IMR-90 (cell line): Measurements from ENCODE around the gene HS6ST3. TPM values are rescaled to one million over a fixed set of nuclear protein-coding genes. Genes with fewer than 3 reads are reported as not detected.

Experiments
- ATAC-seq: fragments of 200-7000 bp; cut with Tn5 transposase; 2 replicates; pipeline ENCODE4 v1.9.1; 2020; ENCODE audit warnings: low read depth, mild to moderate bottlenecking, moderate library complexity
- BruUV-seq: library from RNA; stranded (reverse); fragments of 400-500 nt; replicated peaks from 2 replicates; lab custom pipeline; 2021; lab: Mats Ljungman, UMichigan
- CTCF ChIA-PET: fragments of 300-600 bp; formaldehyde crosslinking; extraction: SDS; loops from one replicate; lab custom pipeline; 2021; ENCODE audit warnings: antibody characterized with exemption; lab: Yijun Ruan, JAX
- POLR2A ChIA-PET: fragments of 300-600 bp; sonication (Branson Sonifier 250); formaldehyde crosslinking; loops from one replicate; lab custom pipeline; 2022; ENCODE audit warnings: antibody characterized with exemption; ENCODE audit not compliant: unreplicated experiment; lab: Charles Lee
- DNase-seq: peaks from one replicate; pipeline ENCODE4 v3.0.0; 2013
- H2AFZ ChIP-seq: replicated peaks from 2 replicates; pipeline ENCODE3; 2013; ENCODE audit warnings: low read length, mild to moderate bottlenecking; ENCODE audit not compliant: poor library complexity
- H2AK5ac ChIP-seq: 2 replicates; pipeline ENCODE4 v1.6.1; 2013; ENCODE audit warnings: low read depth, low read length, inconsistent platforms
- H2AK9ac ChIP-seq: replicated peaks from 2 replicates; pipeline ENCODE3; 2013; ENCODE audit warnings: mild to moderate bottlenecking, low read depth, low read length, moderate library complexity; ENCODE audit not compliant: poor library complexity
- H2BK120ac ChIP-seq: 2 replicates; pipeline ENCODE4 v1.6.1; 2013; ENCODE audit warnings: low read depth, low read length, inconsistent platforms
- H2BK15ac ChIP-seq: 3 replicates; pipeline ENCODE4 v1.6.1; 2013; ENCODE audit warnings: low read depth, low read length, inconsistent platforms
- H2BK20ac ChIP-seq: 2 replicates; pipeline ENCODE4 v1.6.1; 2013; ENCODE audit warnings: low read depth, mild to moderate bottlenecking, inconsistent platforms, low read length, moderate library complexity
- H2BK5ac ChIP-seq: 2 replicates; pipeline ENCODE4 v1.6.1; 2013; ENCODE audit warnings: mild to moderate bottlenecking, low read depth, low read length, inconsistent platforms; ENCODE audit not compliant: poor library complexity, severe bottlenecking
- H3K14ac ChIP-seq: replicated peaks from 2 replicates; pipeline ENCODE4 v1.6.1; 2013; ENCODE audit warnings: low read depth, low read length, inconsistent platforms
- H3K18ac ChIP-seq: 2 replicates; pipeline ENCODE4 v1.6.1; 2013; ENCODE audit warnings: low read depth, low read length, control low read depth
- H3K23ac ChIP-seq: 2 replicates; pipeline ENCODE4 v1.6.1; 2013; ENCODE audit warnings: low read depth, low read length, inconsistent platforms
- H3K27ac ChIP-seq: 2 replicates; pipeline ENCODE4 v1.5.1; 2013; ENCODE audit warnings: mild to moderate bottlenecking, control low read depth, low read length; ENCODE audit not compliant: insufficient read depth
- H3K27me3 ChIP-seq: 2 replicates; pipeline ENCODE4 v1.6.1; 2013; ENCODE audit warnings: low read length; ENCODE audit not compliant: control insufficient read depth, insufficient read depth
- H3K36me3 ChIP-seq: 2 replicates; pipeline ENCODE4 v1.6.1; 2013; ENCODE audit warnings: low read length, mixed read lengths; ENCODE audit not compliant: control insufficient read depth, insufficient read depth
- H3K4ac ChIP-seq: 2 replicates; pipeline ENCODE4 v1.6.1; 2013; ENCODE audit warnings: low read depth, low read length, inconsistent platforms
- H3K4me1 ChIP-seq: 2 replicates; pipeline ENCODE4 v1.6.1; 2013; ENCODE audit warnings: low read length, mixed read lengths; ENCODE audit not compliant: control insufficient read depth, insufficient read depth
- H3K4me2 ChIP-seq: 2 replicates; pipeline ENCODE4 v1.6.1; 2013; ENCODE audit warnings: low read depth, mild to moderate bottlenecking, control low read depth, low read length, moderate library complexity
- H3K4me3 ChIP-seq: 2 replicates; pipeline ENCODE4 v1.5.1; 2013; ENCODE audit warnings: low read depth, mild to moderate bottlenecking, control low read depth, low read length, moderate library complexity; ENCODE audit not compliant: insufficient read depth
- H3K56ac ChIP-seq: 2 replicates; pipeline ENCODE4 v1.6.1; 2013; ENCODE audit warnings: low read length, inconsistent platforms; ENCODE audit not compliant: insufficient read depth; ENCODE audit errors: extremely low read depth
- H3K79me1 ChIP-seq, 2 experiments: 2 replicates each; pipeline ENCODE4 v1.6.1; 2013; ENCODE audit warnings: low read length in 2 of 2, inconsistent platforms in 1 of 2, low read depth in 1 of 2
- H3K9ac ChIP-seq: 2 replicates; pipeline ENCODE4 v1.6.1; 2013; ENCODE audit warnings: low read depth, low read length, control low read depth
- H3K9me1 ChIP-seq: 2 replicates; pipeline ENCODE4 v1.6.1; 2013; ENCODE audit warnings: low read length, inconsistent platforms; ENCODE audit not compliant: insufficient read depth
- H3K9me3 ChIP-seq: 2 replicates; pipeline ENCODE4 v1.6.1; 2013; ENCODE audit warnings: low read length; ENCODE audit not compliant: control insufficient read depth, insufficient read depth
- H4K20me1 ChIP-seq: 2 replicates; pipeline ENCODE4 v1.6.1; 2013; ENCODE audit warnings: low read length, inconsistent platforms; ENCODE audit not compliant: insufficient read depth
- H4K5ac ChIP-seq: 2 replicates; pipeline ENCODE4 v1.6.1; 2013; ENCODE audit warnings: mild to moderate bottlenecking, low read depth, low read length, control low read depth
- H4K8ac ChIP-seq, 2 experiments: 2 replicates each; pipeline ENCODE4 v1.6.1; 2013; ENCODE audit warnings: low read depth in 2 of 2, low read length in 2 of 2, control low read depth in 1 of 2, inconsistent platforms in 1 of 2
- H4K91ac ChIP-seq: 2 replicates; pipeline ENCODE4 v1.6.1; 2013; ENCODE audit warnings: low read depth, low read length, inconsistent platforms; ENCODE audit not compliant: insufficient read depth
- BHLHE40 ChIP-seq: fragments of 150-350 bp; IDR thresholded peaks from 2 replicates; pipeline ENCODE4 v1.6.1; 2016; ENCODE audit warnings: mild to moderate bottlenecking, low read depth, low read length
- CEBPB ChIP-seq: IDR thresholded peaks from 2 replicates; pipeline ENCODE4 v1.6.1; 2012; ENCODE audit warnings: low read depth, low read length, improper control_type of control experiment
- CHD1 ChIP-seq: IDR thresholded peaks from 2 replicates; pipeline ENCODE4 v1.6.1; 2012; ENCODE audit warnings: low read depth, low read length, improper control_type of control experiment
- FOS ChIP-seq: fragments of 150-350 bp; IDR thresholded peaks from 2 replicates; pipeline ENCODE4 v1.6.1; 2016; ENCODE audit warnings: low read depth, low read length
- MAFK ChIP-seq: IDR thresholded peaks from 2 replicates; pipeline ENCODE4 v1.6.1; 2012; ENCODE audit warnings: low read depth, low read length, improper control_type of control experiment
- MAZ ChIP-seq: IDR thresholded peaks from 2 replicates; pipeline ENCODE4 v1.6.1; 2012; ENCODE audit warnings: low read depth, mild to moderate bottlenecking, low read length, improper control_type of control experiment, moderate library complexity, borderline replicate concordance
- MXI1 ChIP-seq: IDR thresholded peaks from 2 replicates; pipeline ENCODE4 v1.6.1; 2012; ENCODE audit warnings: low read depth, mild to moderate bottlenecking, low read length, moderate library complexity, borderline replicate concordance
- NFE2L2 ChIP-seq: fragments of 150-350 bp; IDR thresholded peaks from 2 replicates; pipeline ENCODE4 v1.6.1; 2016; ENCODE audit warnings: low read depth, mild to moderate bottlenecking, low read length
- RAD21 ChIP-seq: IDR thresholded peaks from 2 replicates; pipeline ENCODE4 v1.6.1; 2012; ENCODE audit warnings: low read length, improper control_type of control experiment
- RFX5 ChIP-seq: IDR thresholded peaks from 2 replicates; pipeline ENCODE4 v1.8.0; 2012; ENCODE audit warnings: low read depth, mild to moderate bottlenecking, low read length, moderate library complexity
- WGBS, 2 experiments: methylation state at CpG; one replicate each; pipeline versions ENCODE4 v1.1.5 to v1.1.7; 2013; ENCODE audit warnings: missing lambda C conversion rate in 2 of 2; ENCODE audit not compliant: insufficient read length in 1 of 2; ENCODE audit errors: extremely low coverage in 2 of 2; 5-methylcytosine and 5-hydroxymethylcytosine counted together
- dilution Hi-C: fragments of 300-500 bp; cut with HindIII; formaldehyde crosslinking; loops from one replicate; pipeline ENCODE4 v1.14.3; 2018; ENCODE audit warnings: low sequenced_read_pairs; ENCODE audit not compliant: unreplicated experiment
- in situ Hi-C: fragments of 300-500 bp; cut with MboI; formaldehyde crosslinking; loops from 3 replicates; pipeline ENCODE4 v1.14.3; 2019; ENCODE audit warnings: low sequenced_read_pairs, inconsistent platforms, mixed read lengths
- intact Hi-C: fragments of 100-400 bp; cut with micrococcal nuclease; formaldehyde crosslinking; loops from 2 replicates; pipeline ENCODE4 v1.10.0; 2022
- polyA plus RNA-seq, 3 experiments: library from polyadenylated mRNA; depleted of rRNA; stranded (reverse); fragments of >200 nt; gene quantifications; 2 replicates each; pipeline ENCODE4 v1.2.3, GENCODE V29; 2012; ENCODE audit warnings: low replicate concordance in 1 of 3
- total RNA-seq: library from RNA; depleted of rRNA; stranded (reverse); fragments of >200 nt; gene quantifications from 2 replicates; pipeline ENCODE4 v1.2.3, GENCODE V29; 2012
- TF ChIP-seq, protein P1 (sequence below): fragments of 150-350 bp; IDR thresholded peaks from 2 replicates; pipeline ENCODE4 v1.6.1; 2017; ENCODE audit warnings: mild to moderate bottlenecking, antibody characterized with exemption, low read length, low read depth
- TF ChIP-seq, protein P2 (sequence below): conservative IDR thresholded peaks from 2 replicates; pipeline ENCODE4 v1.5.1; 2012; ENCODE audit warnings: mild to moderate bottlenecking, low read depth, low read length, improper control_type of control experiment
- TF ChIP-seq, protein P3 (sequence below): fragments of 150-350 bp; IDR thresholded peaks from 2 replicates; pipeline ENCODE4 v1.6.1; 2016; ENCODE audit warnings: low read depth, mild to moderate bottlenecking, low read length, moderate library complexity, borderline replicate concordance

The HS6ST3 gene
- total and polyA plus RNA-seq, 2 of the 4 experiments (the other 2 are of a cell fraction) = not detected

DNA sequence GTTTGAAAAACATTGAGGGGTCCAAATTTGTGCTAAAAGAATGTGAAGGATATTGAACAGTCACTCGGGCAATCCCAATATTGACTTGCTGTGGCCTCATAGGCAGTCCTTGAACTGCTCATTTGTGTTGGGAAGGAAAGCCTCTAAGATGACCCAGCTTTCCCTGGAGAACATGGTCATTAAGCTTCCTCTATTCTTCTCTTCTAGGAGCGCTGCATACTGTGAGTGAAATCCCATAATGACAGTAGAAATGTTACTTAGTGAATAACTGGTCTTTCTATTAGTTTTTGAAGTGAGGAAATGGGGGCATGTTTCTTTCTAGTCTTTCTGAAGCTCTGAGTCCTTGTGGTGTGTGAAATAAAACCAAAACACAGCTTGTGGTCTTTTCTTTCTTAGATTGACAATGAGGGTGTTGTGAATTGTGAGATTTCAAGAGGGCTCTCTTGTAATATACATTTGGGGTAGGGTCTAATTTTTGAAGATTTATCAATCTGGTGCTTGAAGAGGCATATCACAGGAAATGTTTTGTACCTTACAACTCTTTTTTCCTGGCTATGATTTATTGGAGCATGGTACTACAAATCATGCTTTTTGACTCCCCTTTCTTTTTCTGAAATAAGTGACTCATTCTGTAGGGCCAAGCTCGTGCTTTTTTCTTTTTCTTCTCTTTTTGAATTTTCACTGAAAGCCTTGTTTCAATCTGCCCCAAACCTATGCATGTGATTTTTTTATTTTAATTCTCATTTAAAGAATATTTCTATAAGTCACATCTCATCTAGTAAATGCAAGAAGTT is 653.6 kb downstream of the HS6ST3 start:
- no TSS peak for BruUV-seq
- no CpG with 5 or more reads among the region's 3 CpGs for WGBS, 2 experiments
- Histone ChIP-seq H2BK15ac (no peak overlapping the region), H3K9me1 (no peaks in the 10 kb centered on the region), H2BK120ac (no peak overlapping the region), H3K27ac (no peak overlapping the region), H2BK20ac (no peak overlapping the region), H2BK5ac (no peak overlapping the region), H4K5ac (no peak overlapping the region), H3K56ac (no peak overlapping the region), H3K79me1 (no peaks in the 10 kb centered on the region), H4K8ac (no peak overlapping the region), H3K9me3 (no peaks in the 10 kb centered on the region), H4K20me1 (no peaks in the 10 kb centered on the region), H3K9ac (no peak overlapping the region), H3K4me2 (no peak overlapping the region), H3K36me3 (no peaks in the 10 kb centered on the region), H3K14ac (no peak overlapping the region), H2AK9ac (no peak overlapping the region), H3K23ac (no peak overlapping the region), H3K18ac (no peak overlapping the region), H3K4me3 (no peak overlapping the region), H2AK5ac (no peak overlapping the region), H2AFZ (no peak overlapping the region), H3K4me1 (no peaks in the 10 kb centered on the region), H3K4ac (no peak overlapping the region), H3K27me3 (no peaks in the 10 kb centered on the region), H4K91ac (no peak overlapping the region)
- in situ Hi-C loops (no loop called here), dilution Hi-C loops (no loop called here), intact Hi-C loops (no loop called here)
- CTCF ChIA-PET = interaction anchor here (0.7 kb wide), 1 partner anchor 247 kb away, joined by 4 read pairs; no protein-coding TSS in a partner anchor
- DNase-seq (no peak), ATAC-seq (no peak)
- TF ChIP-seq MAZ (no peak), MAFK (no peak), RAD21 (no peak), CEBPB (no peak), FOS (no peak), CHD1 (no peak), RFX5 (no peak), MXI1 (no peak), BHLHE40 (no peak), NFE2L2 (no peak)
- TF ChIP-seq, protein P1, sequence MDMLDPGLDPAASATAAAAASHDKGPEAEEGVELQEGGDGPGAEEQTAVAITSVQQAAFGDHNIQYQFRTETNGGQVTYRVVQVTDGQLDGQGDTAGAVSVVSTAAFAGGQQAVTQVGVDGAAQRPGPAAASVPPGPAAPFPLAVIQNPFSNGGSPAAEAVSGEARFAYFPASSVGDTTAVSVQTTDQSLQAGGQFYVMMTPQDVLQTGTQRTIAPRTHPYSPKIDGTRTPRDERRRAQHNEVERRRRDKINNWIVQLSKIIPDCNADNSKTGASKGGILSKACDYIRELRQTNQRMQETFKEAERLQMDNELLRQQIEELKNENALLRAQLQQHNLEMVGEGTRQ = no peak
- TF ChIP-seq, protein P2, sequence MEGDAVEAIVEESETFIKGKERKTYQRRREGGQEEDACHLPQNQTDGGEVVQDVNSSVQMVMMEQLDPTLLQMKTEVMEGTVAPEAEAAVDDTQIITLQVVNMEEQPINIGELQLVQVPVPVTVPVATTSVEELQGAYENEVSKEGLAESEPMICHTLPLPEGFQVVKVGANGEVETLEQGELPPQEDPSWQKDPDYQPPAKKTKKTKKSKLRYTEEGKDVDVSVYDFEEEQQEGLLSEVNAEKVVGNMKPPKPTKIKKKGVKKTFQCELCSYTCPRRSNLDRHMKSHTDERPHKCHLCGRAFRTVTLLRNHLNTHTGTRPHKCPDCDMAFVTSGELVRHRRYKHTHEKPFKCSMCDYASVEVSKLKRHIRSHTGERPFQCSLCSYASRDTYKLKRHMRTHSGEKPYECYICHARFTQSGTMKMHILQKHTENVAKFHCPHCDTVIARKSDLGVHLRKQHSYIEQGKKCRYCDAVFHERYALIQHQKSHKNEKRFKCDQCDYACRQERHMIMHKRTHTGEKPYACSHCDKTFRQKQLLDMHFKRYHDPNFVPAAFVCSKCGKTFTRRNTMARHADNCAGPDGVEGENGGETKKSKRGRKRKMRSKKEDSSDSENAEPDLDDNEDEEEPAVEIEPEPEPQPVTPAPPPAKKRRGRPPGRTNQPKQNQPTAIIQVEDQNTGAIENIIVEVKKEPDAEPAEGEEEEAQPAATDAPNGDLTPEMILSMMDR = no peak
- TF ChIP-seq, protein P3, sequence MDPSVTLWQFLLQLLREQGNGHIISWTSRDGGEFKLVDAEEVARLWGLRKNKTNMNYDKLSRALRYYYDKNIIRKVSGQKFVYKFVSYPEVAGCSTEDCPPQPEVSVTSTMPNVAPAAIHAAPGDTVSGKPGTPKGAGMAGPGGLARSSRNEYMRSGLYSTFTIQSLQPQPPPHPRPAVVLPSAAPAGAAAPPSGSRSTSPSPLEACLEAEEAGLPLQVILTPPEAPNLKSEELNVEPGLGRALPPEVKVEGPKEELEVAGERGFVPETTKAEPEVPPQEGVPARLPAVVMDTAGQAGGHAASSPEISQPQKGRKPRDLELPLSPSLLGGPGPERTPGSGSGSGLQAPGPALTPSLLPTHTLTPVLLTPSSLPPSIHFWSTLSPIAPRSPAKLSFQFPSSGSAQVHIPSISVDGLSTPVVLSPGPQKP = no peak
- POLR2A ChIA-PET = no interaction called here
